ENCODE data around the gene TSTD2.
"Not testable (repeated sequence)": the region's sequence is repeated elsewhere in the genome, so short reads cannot be mapped to it uniquely, and the experiment has no call there.

Gene TSTD2

DNA sequence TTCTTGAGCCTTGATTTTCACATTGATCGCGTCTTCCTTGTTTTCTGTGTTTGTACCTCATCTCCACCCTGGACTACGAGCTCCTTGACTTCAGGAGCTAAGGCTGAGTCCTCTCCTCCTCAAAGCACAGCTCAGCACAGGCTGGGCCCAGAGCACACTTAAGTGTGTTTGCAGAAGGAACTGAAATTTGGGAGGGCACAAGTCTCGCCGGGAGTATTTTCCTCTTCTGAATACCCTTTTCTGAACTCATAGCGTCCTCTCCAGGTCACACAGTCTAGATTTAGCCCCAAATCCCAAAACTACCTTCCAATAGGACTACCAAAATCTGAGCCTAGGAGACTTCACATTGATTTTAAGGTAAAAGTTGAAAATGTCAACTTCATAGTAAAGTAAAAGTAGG lies 41.6 kb downstream of the TSTD2 start:
- ChIA-PET POLR2A (ENCODE audit: low non-redundant PET) (no interaction called here), CTCF (no interaction called here)
- no peak overlapping the region for H3K27ac ChIP-seq
- TF ChIP-seq, protein P1, sequence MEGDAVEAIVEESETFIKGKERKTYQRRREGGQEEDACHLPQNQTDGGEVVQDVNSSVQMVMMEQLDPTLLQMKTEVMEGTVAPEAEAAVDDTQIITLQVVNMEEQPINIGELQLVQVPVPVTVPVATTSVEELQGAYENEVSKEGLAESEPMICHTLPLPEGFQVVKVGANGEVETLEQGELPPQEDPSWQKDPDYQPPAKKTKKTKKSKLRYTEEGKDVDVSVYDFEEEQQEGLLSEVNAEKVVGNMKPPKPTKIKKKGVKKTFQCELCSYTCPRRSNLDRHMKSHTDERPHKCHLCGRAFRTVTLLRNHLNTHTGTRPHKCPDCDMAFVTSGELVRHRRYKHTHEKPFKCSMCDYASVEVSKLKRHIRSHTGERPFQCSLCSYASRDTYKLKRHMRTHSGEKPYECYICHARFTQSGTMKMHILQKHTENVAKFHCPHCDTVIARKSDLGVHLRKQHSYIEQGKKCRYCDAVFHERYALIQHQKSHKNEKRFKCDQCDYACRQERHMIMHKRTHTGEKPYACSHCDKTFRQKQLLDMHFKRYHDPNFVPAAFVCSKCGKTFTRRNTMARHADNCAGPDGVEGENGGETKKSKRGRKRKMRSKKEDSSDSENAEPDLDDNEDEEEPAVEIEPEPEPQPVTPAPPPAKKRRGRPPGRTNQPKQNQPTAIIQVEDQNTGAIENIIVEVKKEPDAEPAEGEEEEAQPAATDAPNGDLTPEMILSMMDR (conservative IDR thresholded peaks at IDR 0.05; ENCODE audit: low read depth), result no peak
- DNase-seq (ENCODE audit: low spot score), result no peak

DNA sequence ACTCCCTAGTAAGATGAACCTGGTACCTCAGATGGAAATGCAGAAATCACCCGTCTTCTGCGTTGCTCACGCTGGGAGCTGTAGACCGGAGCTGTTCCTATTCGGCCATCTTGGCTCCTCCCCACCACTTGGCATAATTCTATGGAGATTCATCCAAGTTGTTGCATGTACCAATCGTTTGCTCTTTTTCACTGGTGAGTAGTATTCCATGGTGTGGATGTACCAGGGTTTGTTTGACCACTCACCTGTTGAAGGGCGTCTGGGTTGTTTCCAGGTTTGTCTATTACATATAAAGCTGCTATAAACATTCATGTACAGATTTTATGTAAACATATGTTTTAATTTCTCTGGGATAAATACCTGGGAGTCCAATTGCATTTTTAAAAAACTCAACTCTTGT lies 46.3 kb downstream of the TSTD2 start:
- DNase-seq (ENCODE audit: low spot score); POLR2A ChIA-PET (ENCODE audit: low non-redundant PET); H3K27ac ChIP-seq: not testable (repeated sequence)
- CTCF ChIA-PET, result interaction anchor here (1.6 kb wide), 1 partner anchor 12 kb away, joined by 6 read pairs; no protein-coding TSS in a partner anchor

DNA sequence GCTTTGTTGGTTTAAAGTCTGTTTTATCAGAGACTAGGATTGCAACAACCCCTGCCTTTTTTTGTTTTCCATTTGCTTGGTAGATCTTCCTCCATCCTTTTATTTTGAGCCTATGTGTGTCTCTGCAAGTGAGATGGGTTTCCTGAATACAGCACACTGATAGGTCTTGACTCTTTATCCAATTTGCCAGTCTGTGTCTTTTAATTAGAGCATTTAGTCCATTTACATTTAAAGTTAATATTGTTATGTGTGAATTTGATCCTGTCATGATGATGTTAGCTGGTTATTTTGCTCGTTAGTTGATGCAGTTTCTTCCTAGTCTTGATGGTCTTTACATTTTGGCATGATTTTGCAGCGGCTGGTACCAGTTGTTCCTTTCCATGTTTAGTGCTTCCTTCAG lies 48.4 kb downstream of the TSTD2 start:
- DNase-seq (ENCODE audit: low spot score); H3K27ac ChIP-seq; CTCF ChIA-PET; POLR2A ChIA-PET (ENCODE audit: low non-redundant PET): not testable (repeated sequence)

DNA sequence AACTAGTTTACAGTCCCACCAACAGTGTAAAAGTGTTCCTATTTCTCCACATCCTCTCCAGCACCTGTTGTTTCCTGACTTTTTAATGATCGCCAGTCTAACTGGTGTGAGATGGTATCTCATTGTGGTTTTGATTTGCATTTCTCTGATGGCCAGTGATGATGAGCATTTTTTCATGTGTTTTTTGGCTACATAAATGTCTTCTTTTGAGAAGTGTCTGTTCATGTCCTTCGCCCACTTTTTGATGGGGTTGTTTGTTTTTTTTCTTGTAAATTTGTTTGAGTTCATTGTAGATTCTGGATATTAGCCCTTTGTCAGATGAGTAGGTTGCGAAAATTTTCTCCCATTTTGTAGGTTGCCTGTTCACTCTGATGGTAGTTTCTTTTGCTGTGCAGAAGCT lies 51.6 kb downstream of the TSTD2 start:
- CTCF ChIA-PET; POLR2A ChIA-PET (ENCODE audit: low non-redundant PET); DNase-seq (ENCODE audit: low spot score); H3K27ac ChIP-seq: not testable (repeated sequence)

DNA sequence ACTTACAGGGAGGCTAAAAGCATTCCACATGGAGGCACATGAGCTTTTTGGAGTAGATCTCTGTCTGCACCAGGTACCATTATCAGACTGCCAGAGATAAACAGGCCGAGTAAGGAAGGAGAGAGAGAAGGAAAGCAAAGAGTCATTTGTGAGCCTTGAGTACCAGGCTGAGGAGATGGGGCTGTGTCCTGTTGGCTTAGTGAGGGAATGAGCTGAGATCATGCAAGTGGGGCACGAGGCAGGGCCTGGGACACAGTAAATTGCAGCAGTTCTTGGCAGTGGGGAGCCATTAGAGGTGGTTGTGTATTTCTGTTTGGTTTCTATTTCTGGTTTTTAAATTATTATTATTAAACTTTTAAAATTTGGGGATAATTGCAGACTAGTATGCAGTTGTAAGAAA lies 53.3 kb downstream of the TSTD2 start:
- ChIA-PET POLR2A (ENCODE audit: low non-redundant PET) (no interaction called here), CTCF (interaction anchor here (0.6 kb wide), 1 partner anchor 22 kb away, joined by 3 read pairs; no protein-coding TSS in a partner anchor)
- no peak overlapping the region for H3K27ac ChIP-seq
- TF ChIP-seq, protein P1 (conservative IDR thresholded peaks at IDR 0.05; ENCODE audit: low read depth), result no peak
- no peak for DNase-seq (ENCODE audit: low spot score)

DNA sequence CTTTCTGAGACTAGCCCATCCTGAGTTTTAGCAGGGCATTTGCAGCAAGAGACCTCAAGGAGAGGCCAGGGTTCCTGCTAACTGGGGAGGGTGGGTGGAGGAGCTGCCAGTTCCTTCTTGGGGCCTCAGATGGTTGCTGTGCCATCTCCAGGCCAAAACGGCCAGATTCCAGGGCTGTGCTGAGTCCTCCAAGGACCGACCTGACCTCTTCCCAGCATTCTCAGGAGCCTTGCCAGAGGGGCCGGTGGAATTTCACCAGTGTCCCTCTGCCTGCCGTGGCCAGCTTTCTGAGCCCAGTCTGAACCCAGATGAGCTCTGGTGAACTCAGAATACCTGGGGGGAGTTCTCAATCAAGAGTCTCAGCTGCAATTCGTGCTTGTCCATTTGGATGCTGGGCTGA lies 54.3 kb downstream of the TSTD2 start:
- TF ChIP-seq, protein P1 (conservative IDR thresholded peaks at IDR 0.05; ENCODE audit: low read depth), result no peak
- DNase-seq (ENCODE audit: low spot score), result no peak
- CTCF ChIA-PET, result interaction anchor here (0.6 to 1.6 kb wide), 3 partner anchors 11 to 167 kb away, joined by 4 to 5 read pairs (median 4); partner anchors contain the start of gene TDRD7
- no peak overlapping the region for H3K27ac ChIP-seq
- POLR2A ChIA-PET (ENCODE audit: low non-redundant PET), result no interaction called here

DNA sequence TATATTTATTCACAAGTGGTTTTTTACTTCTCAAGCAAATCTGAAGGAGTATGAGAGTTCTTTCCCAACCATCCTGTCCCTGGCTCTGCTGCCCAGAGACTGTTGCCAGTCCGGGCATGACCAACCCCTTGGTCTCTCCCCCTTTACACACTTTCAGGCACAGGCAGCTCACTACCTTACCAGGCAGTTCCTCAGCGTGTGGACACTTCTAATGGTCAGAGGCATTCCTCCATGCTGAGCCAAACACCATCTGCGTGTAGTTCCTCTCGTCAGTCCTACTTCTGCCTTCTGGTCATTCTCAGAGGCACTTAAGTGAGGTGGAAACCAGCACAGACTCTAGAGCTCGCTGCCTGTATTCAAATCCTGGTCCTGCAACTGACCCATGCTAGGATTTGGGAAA lies 56.1 kb downstream of the TSTD2 start:
- no peak for DNase-seq (ENCODE audit: low spot score)
- POLR2A ChIA-PET (ENCODE audit: low non-redundant PET), result no interaction called here
- CTCF ChIA-PET, result interaction anchor here (1.6 kb wide), 2 partner anchors 21 to 165 kb away, joined by 4 to 5 read pairs; partner anchors contain the start of gene TDRD7
- no peak overlapping the region for H3K27ac ChIP-seq
- TF ChIP-seq, protein P1 (conservative IDR thresholded peaks at IDR 0.05; ENCODE audit: low read depth), result no peak

DNA sequence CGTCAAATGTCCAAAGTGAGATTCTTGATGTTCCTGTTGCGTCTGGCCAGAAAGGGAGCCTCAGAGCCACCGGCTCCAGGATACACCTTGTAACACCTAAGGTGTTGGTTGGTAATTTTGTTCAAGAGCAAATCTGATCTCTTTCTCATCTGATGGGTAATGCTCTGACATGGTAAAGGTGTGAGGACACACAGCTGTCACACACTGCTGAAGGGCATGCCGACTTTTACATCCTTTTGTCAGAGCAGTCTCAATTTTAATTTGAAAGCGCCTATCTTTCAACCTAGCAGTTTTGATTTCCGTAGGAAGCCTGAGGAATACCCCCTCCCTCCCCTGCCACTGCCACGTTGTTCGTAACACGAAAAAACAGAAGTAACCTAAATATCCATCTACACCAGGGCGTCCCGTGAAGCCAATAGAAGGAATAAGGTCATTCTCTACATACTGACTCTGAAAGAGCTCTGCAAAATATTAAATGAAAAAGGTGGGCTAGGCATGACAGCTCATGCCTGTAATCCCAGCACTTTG lies 57.4 kb downstream of the TSTD2 start:
- no peak for DNase-seq (ENCODE audit: low spot score)
- H3K27ac ChIP-seq, result no peak overlapping the region
- ChIA-PET CTCF (no interaction called here), POLR2A (ENCODE audit: low non-redundant PET) (no interaction called here)
- TF ChIP-seq, protein P1 (conservative IDR thresholded peaks at IDR 0.05; ENCODE audit: low read depth), result no peak

DNA sequence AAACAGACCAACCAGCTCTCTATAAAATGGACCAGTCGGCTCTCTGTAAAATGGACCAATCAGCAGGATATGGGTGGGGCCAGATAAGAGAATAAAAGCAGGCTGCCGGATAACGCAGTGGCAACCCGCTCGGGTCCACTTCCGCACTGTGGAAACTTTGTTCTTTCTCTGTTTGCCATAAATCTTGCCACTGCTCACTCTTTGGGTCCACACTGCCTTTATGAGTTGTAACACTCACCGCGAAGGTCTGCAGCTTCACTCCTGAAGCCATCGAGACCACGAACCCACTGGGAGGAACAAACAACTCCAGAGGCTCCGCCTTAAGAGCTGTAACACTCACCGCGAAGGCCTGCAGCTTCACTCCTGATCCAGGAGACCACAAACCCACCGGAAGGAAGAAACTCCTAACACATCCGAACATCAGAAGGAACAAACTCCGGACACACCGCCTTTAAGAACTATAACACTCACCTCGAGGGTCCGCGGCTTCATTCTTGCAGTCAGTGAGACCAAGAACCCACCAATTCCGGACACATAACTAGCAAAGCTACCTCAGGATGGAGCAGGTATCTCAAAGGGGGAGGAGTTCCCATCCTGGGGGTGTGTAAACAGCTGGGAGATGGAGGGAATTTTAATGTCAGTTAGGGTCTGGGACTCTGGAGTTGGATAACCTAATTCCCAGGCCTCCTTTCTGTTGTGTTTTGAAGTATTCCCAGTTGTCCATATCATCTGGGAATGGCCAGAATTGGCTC lies 58.1 kb downstream of the TSTD2 start:
- H3K27ac ChIP-seq; CTCF ChIA-PET; DNase-seq (ENCODE audit: low spot score); POLR2A ChIA-PET (ENCODE audit: low non-redundant PET): not testable (repeated sequence)

DNA sequence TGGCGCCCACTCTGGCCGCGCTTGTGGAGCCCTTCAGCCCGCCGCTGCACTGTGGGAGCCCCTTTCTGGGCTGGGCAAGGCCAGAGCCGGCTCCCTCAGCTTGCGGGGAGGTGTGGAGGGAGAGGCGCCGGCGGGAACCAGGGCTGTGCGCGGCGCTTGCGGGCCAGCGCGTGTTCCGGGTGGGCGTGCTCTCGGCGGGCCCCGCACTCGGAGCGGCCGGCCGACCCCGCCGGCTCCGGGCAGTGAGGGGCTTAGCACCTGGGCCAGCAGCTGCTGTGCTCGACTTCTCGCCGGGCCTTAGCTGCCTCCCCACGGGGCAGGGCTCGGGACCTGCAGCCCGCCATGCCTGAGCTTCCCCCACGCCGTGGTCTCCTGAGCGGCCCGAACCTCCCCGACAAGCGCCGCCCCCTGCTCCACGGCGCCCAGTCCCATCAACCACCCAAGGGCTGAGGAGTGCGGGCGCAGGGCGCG lies 59.0 kb downstream of the TSTD2 start:
- CTCF ChIA-PET, result interaction anchor here (0.5 kb wide), 1 partner anchor 57 kb away, joined by 3 read pairs; no protein-coding TSS in a partner anchor
- H3K27ac ChIP-seq, result not testable (repeated sequence)
- POLR2A ChIA-PET (ENCODE audit: low non-redundant PET), result interaction anchor here (0.6 kb wide), 1 partner anchor 17 kb away, joined by 3 read pairs; no protein-coding TSS in a partner anchor

More for the DNA sequence above, 59.0 kb downstream of the TSTD2 start:
- DNase-seq (ENCODE audit: low spot score), result not testable (repeated sequence)

Measured in RWPE1 (cell line).